ENCODE results near the gene STXBP5.

DNA sequence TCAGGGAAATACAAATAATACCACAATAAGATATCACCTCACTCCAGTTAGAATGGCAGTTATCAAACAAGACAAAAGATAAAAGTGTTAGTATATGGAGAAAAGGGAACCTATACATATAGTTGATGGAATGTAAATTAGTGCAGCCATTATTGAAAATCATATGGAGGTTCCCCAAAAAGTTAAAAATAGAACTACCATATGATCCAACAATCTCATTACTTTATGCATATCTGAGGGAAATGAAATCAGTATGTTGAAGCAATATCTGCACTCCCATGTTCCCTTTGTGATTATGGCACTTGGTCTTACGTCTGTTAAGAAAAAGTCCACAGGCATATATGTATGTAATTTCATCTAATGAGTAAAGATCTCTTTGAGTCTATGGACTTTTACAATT, 96.9 kb downstream of the STXBP5 start:
- TF ChIP-seq CTCF (IDR thresholded peaks at IDR 0.05), result no peak
- TF ChIP-seq POLR2A (IDR thresholded peaks at IDR 0.05), result no peak

All from esophagus squamous epithelium (tissue), 4 donors.